Uterus (tissue), 2 donors: ENCODE results near the gene VSTM2L.

ENCODE experiments used
- POLR2A ChIP-seq, 2 donors: fragments of 450-650 bp; IDR thresholded peaks; one replicate each; pipeline ENCODE4 v1.6.1; 2016; ENCODE audit warnings: antibody characterized with exemption in 2 of 2, mild to moderate bottlenecking in 1 of 2, moderate library complexity in 1 of 2
- TF ChIP-seq, protein P1 (sequence below), 4 experiments: fragments of 200-600 bp in 2 of 4; fragments of 450-650 bp in 2 of 4; sonication (generic) in 2 of 4; IDR thresholded peaks; one replicate each; pipeline ENCODE4 v1.5.1; 2016 to 2019; ENCODE audit warnings: antibody characterized with exemption in 4 of 4, mild to moderate bottlenecking in 2 of 4, moderate library complexity in 1 of 4

DNA sequence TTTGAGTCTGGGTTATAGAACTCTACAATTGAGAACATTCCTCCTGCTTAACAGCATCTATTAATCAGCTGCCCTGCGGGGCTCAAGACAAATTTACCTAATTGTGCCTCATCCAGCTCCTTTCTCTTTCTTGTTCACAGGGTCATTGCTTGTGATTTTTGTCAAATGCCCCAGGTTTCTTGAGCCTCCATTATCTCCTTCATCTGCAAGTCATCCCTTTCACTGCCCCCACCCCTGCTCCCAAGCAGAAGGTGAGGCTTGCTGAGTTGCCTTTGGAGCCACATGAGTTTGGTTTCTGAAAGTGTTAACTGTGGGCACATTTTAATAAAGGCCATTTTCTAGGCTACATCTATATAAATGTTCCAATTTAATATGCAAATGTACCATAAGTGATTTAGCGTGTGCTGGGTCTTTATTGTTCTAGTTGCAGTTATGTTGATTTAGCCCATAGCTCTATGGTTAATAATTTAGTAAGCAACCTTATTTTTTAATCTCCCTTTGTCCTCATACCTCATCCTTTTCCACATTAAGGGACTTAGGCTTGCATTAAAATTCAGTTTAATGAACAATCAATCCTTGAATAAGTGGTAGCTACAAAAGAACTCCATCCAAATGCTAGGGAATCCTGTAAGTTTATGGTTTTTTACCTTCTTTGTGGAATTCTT lies 56.1 kb downstream of the VSTM2L start:
- TF ChIP-seq, protein P1, sequence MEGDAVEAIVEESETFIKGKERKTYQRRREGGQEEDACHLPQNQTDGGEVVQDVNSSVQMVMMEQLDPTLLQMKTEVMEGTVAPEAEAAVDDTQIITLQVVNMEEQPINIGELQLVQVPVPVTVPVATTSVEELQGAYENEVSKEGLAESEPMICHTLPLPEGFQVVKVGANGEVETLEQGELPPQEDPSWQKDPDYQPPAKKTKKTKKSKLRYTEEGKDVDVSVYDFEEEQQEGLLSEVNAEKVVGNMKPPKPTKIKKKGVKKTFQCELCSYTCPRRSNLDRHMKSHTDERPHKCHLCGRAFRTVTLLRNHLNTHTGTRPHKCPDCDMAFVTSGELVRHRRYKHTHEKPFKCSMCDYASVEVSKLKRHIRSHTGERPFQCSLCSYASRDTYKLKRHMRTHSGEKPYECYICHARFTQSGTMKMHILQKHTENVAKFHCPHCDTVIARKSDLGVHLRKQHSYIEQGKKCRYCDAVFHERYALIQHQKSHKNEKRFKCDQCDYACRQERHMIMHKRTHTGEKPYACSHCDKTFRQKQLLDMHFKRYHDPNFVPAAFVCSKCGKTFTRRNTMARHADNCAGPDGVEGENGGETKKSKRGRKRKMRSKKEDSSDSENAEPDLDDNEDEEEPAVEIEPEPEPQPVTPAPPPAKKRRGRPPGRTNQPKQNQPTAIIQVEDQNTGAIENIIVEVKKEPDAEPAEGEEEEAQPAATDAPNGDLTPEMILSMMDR (IDR thresholded peaks at IDR 0.05) = no peak
- TF ChIP-seq POLR2A (IDR thresholded peaks at IDR 0.05) = no peak
